MG63 (cell line): Measurements from ENCODE around the gene YIPF1. TPM values are rescaled to one million over a fixed set of nuclear protein-coding genes. Genes with fewer than 3 reads are reported as not detected.
"Not testable (repeated sequence)": the region's sequence is repeated elsewhere in the genome, so short reads cannot be mapped to it uniquely, and the experiment has no call there.

ENCODE experiments used
- DNase-seq: peaks from one replicate; pipeline ENCODE4 v3.0.0-alpha.2; 2020
- H3K27me3 ChIP-seq: fragments of 250-450 bp; sonication (Bioruptor Pico); 2 replicates; pipeline ENCODE4 v1.5.1; 2020; ENCODE audit warnings: mild to moderate bottlenecking, moderate library complexity
- H3K36me3 ChIP-seq: fragments of 250-450 bp; sonication (Bioruptor Pico); 2 replicates; pipeline ENCODE4 v1.5.1; 2020; ENCODE audit warnings: mild to moderate bottlenecking, moderate library complexity
- H3K4me3 ChIP-seq: fragments of 250-450 bp; sonication (Bioruptor Pico); 2 replicates; pipeline ENCODE4 v1.5.1; 2020; ENCODE audit warnings: mild to moderate bottlenecking, moderate library complexity
- H3K9me3 ChIP-seq: fragments of 250-450 bp; sonication (Bioruptor Pico); 2 replicates; pipeline ENCODE4 v1.5.1; 2020; ENCODE audit warnings: mild to moderate bottlenecking, moderate library complexity
- total RNA-seq: library from RNA; depleted of rRNA; stranded (reverse); fragments of >200 nt; shearing (Covaris generic); gene quantifications from 2 replicates; pipeline ENCODE4 v1.2.3, GENCODE V29; 2014; ENCODE audit warnings: low replicate concordance

The YIPF1 gene
- total RNA-seq, 1 experiment from 2014 or later, result 20.3 TPM

DNA sequence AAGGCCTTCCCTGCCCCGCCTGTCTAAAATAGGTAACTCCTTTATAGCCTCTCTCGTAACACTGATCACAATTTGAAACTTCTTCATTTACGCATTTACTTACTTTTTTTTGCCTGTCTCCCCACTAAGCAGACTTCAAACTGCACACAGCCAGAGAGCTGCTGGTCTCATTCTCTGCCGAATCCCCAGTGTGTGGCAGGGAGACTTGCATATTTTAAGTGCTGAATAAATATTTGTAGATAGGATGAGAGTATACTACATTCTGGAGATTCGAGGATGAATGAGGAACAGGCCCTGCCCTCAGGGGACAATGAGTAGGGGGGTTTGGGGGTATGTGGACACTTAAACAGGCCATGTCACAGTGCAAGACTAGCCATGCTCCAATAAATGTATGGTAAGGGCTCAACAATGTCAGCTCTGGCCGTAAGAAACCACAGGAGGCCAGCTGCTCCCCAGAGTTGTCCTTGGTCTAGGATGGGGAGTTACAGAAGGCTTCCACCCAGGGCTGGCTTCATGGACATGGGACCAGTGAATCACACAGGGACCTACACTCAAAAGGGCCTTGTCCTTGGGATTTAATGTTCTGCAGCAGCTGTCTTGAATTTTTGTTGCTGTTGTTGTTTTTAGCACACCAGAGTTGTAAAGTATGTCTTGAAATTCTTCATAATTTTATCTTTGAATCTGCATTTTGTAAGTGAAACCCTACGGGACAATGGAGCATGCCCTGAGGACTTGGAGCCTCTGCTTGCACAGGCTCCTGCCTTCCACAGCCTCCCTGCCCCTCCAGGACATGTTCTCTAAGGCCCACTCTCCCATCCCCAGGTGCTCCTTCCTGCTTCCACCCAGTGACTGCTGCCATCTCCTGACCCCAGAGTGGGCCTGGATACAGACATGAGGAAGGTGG lies 12.9 kb upstream of the YIPF1 start:
- DNase-seq, result no peak
- Histone ChIP-seq H3K9me3 (no peaks in the 10 kb centered on the region), H3K36me3 (no peaks in the 10 kb centered on the region), H3K27me3 (no peaks in the 10 kb centered on the region), H3K4me3 (no peak overlapping the region)

GRCh38 chr1:53899708-53900107 lies 10.1 kb upstream of the YIPF1 start:
- H3K27me3 ChIP-seq, result no peaks in the 10 kb centered on the region
- H3K4me3 ChIP-seq, result no peak overlapping the region
- H3K36me3 ChIP-seq, result no peaks in the 10 kb centered on the region
- DNase-seq, result no peak
- H3K9me3 ChIP-seq, result no peaks in the 10 kb centered on the region

DNA sequence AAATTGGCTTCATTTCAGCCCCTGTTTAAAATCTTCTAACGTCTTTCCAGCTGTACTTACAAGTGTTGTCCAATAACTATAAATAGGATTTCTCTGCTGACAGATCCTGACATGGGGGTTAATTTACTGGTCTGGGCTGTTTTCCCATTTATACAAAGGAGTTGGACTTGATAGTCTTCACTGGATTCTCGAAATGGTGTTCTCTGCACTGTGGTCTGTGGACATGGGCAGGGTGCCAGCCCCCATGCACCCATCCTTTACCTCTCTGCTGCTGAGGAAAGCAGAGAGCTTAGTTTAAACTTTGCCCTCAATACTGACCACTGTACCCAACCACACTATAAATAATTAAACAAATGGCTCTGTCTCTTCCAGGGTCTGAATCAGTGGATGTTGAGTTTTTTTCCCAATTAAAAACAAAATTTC lies 9.6 kb upstream of the YIPF1 start:
- H3K9me3 ChIP-seq, result no peaks in the 10 kb centered on the region
- DNase-seq, result peak; percentile 41

GRCh38 chr1:53896635-53897229 lies 7.1 kb upstream of the YIPF1 start:
- Histone ChIP-seq H3K9me3 (no peaks in the 10 kb centered on the region), H3K4me3 (no peak overlapping the region), H3K27me3 (no peaks in the 10 kb centered on the region), H3K36me3 (no peaks in the 10 kb centered on the region)
- DNase-seq, result peak; percentile 84

More for the DNA sequence above, 9.6 kb upstream of the YIPF1 start:
- Histone ChIP-seq H3K36me3 (no peaks in the 10 kb centered on the region), H3K27me3 (no peaks in the 10 kb centered on the region), H3K4me3 (no peak overlapping the region)

DNA sequence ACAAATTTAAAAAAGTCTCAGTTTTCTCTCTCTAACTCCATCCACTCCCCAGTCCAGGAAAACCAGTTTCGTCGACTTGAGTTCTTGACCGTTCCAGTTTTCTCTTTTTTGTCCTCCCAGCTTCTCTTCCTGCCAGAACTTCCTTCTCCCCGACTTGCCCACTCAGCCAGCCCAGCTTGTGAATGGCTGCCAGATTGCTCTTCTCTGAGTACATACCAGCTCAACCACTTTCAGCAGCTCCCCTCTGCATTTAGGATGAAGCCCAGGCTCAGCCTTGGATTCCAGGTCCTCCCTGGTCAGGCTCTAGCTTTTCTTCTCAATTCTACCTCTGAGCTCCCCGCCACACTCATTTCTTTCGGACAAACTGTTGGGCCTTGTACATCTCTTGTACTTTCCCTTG lies 5.8 kb upstream of the YIPF1 start:
- Histone ChIP-seq H3K9me3 (no peaks in the 10 kb centered on the region), H3K36me3 (no peaks in the 10 kb centered on the region), H3K27me3 (no peaks in the 10 kb centered on the region), H3K4me3 (no peak overlapping the region)
- DNase-seq, result no peak

DNA sequence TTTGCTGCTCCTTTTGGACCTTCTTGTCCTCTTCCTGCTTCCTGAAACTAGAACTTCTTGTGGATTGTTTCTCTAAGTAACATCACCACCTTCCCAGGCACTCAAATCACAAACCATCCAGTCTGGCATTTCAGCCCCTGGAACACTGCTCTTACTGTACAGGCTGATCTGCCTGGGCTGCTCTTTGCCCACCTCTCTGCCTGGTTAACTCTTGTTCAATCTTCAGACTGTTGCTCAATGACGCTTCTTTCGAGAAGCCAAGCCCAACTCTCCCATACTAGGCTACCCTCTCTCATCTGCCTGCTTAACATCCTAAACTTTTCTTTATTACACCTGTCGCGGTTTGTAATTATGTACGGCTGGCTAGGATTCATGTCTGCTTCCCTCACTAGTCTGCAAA lies 5.0 kb upstream of the YIPF1 start:
- no peaks in the 10 kb centered on the region for H3K9me3 ChIP-seq
- DNase-seq, result no peak
- H3K4me3 ChIP-seq, result no peak overlapping the region
- H3K36me3 ChIP-seq, result no peaks in the 10 kb centered on the region
- H3K27me3 ChIP-seq, result no peaks in the 10 kb centered on the region

- DNase-seq, result no peak
- Histone ChIP-seq H3K4me3 (no peak within 1 kb of the TSS), H3K36me3 (no peaks in the 10 kb centered on the region), H3K27me3 (no peaks in the 10 kb centered on the region), H3K9me3 (no peaks in the 10 kb centered on the region)
These were observed 4.5 kb upstream of the YIPF1 start, which contains the start of gene DIO1 for GRCh38 chr1:53893999-53894636. Gene DIO1, plus strand, starts transcription at chr1:53894187. Its CDS starts 24 bp downstream, at chr1:53894211.

DNA sequence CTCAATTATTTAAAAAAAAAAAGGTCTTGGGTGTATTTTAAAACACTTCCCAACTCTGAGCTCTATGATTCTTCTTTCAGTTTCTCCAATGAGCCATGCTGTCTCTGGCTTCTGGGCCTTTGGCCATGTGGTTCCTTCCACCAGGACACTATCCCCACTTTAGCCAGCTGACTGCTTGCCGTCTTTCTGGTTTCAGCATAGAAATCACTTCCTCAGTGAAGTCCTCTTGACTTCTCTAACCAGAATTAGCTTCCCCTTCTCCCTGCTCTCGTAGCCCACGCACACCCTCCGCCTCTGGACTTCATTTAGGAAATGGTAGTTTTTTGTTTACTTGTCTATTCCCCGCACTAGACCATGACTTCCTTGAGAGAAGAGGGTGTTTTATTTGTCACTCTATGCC lies 3.3 kb upstream of the YIPF1 start:
- no peak for DNase-seq
- H3K36me3 ChIP-seq, result no peaks in the 10 kb centered on the region; the same call in 1 of the 2 replicates
- no peaks in the 10 kb centered on the region for H3K27me3 ChIP-seq
- no peak overlapping the region for H3K4me3 ChIP-seq
- H3K9me3 ChIP-seq, result no peaks in the 10 kb centered on the region

DNA sequence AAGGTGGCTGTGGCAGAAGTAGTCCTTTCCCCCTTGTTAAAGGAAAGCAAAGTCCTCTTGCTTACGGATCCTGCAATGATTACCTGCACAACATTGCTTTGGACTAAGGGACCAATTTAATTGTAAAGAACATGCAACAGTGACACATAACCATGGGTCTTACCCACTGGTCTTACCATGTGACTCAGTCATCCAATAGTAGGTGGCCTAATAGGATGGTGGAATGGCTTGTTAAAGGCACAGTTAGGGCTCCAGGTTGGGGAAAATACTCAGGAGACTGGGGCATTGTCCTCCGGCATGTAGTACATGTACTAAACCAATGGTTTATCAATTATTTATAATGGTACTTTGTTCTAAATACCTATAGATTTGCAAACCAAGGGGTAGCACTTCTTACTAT lies 2.1 kb upstream of the YIPF1 start:
- Histone ChIP-seq H3K27me3 (no peaks in the 10 kb centered on the region), H3K9me3 (no peaks in the 10 kb centered on the region), H3K36me3 (no peaks in the 10 kb centered on the region; the same call in 1 of the 2 replicates), H3K4me3 (no peak overlapping the region)
- no peak for DNase-seq

DNA sequence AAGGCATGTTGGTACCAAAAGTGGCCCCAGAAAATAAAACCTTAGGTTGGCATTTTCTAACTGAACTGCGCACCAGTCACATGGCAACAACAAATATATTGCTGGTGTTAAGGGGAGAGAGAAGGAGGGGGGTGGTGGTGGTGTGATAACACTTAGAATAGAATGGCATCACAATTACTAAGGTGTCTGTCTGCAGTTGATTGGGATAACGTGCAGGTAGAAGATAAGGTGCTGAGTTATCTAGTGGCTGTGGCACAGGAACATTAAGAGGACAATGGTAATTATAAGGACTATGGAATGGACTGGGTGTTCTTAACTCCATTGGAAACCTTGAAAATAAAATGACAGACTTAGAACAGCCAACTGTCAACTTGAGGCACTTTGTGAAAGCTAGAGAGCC lies 1.4 kb upstream of the YIPF1 start:
- DNase-seq, result no peak
- no peaks in the 10 kb centered on the region; the same call in 1 of the 2 replicates for H3K36me3 ChIP-seq
- H3K9me3 ChIP-seq, result no peaks in the 10 kb centered on the region

DNA sequence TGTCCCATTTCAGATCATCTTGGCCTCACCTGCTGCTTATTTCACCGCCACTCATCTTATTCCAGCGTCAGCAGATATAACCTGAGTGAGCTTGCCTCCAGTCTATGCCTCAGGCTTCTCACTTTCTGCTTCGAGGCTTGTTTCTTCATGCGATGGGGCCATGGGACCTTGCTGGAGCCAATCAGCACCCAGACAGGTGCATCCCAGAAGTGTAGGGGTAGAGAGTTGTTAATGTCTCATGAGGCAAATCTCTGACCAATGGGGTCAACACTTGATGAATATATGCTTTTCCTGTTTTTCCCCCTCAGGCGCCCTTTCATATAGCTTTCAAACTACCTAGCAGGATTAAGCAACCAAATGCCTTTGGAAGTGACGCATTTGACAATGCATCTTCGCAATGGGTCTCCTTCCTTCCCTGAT lies 935 bp upstream of the YIPF1 start:
- Histone ChIP-seq H3K9me3 (no peaks in the 10 kb centered on the region), H3K27me3 (no peaks in the 10 kb centered on the region), H3K4me3 (peak overlapping the region; percentile 90), H3K36me3 (no peaks in the 10 kb centered on the region; the same call in 1 of the 2 replicates)
- no peak for DNase-seq

More for the DNA sequence above, 1.4 kb upstream of the YIPF1 start:
- no peak overlapping the region for H3K4me3 ChIP-seq
- H3K27me3 ChIP-seq, result no peaks in the 10 kb centered on the region

DNA sequence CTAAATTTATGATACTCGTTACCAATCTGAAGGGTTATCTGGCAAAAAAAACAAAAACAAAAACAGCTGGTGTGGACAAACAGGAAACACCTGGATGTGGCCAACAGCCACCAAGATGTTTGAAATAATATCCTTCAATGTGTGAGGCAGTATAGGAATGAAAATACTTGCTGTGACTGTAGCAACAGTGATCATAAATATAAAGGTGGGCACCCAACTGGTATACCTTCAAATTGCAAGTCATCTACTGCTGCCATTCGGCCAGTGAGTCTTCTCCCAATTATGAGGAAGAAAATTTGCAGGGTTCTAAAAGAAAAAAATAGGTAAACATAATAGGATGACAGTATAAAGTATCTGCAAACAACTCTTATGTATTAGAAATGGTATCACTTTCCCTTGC lies 916 bp downstream of the YIPF1 start:
- no peaks in the 10 kb centered on the region for H3K9me3 ChIP-seq
- peak overlapping the region; percentile 90 for H3K4me3 ChIP-seq
- DNase-seq, result no peak
- no peaks in the 10 kb centered on the region; the same call in 1 of the 2 replicates for H3K36me3 ChIP-seq
- no peaks in the 10 kb centered on the region for H3K27me3 ChIP-seq

- not testable (repeated sequence) for DNase-seq, H3K4me3 ChIP-seq
These were observed 6.0 kb downstream of the YIPF1 start for GRCh38 chr1:53883600-53883999.

DNA sequence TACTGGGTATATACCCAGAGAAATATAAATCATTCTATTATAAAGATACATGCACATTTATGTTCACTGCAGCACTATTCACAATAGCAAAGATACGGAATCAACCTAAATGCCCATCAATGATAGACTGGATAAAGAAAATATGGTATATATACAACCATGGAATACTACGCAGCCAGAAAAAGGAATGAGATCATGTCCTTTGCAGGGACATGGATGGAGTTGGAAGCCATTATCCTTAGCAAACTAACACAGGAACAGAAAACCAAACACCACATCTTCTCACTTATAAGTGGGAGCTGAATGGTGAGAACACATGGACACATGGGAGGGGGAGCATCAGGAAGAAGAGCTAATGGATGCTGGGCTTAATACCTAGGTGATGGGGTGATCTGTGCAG lies 7.7 kb downstream of the YIPF1 start:
- not testable (repeated sequence) for H3K9me3 ChIP-seq, H3K4me3 ChIP-seq, DNase-seq, H3K27me3 ChIP-seq
- H3K36me3 ChIP-seq, result peaks cover 20% of the 10 kb centered on the region

More at GRCh38 chr1:53883600-53883999, 6.0 kb downstream of the YIPF1 start:
- not testable (repeated sequence) for H3K36me3 ChIP-seq, H3K9me3 ChIP-seq, H3K27me3 ChIP-seq

GRCh38 chr1:53878492-53879105 lies 11.0 kb downstream of the YIPF1 start:
- Histone ChIP-seq H3K27me3 (no peaks in the 10 kb centered on the region), H3K4me3 (no peak overlapping the region), H3K9me3 (no peaks in the 10 kb centered on the region), H3K36me3 (peaks cover 20% of the 10 kb centered on the region)
- DNase-seq, result no peak

GRCh38 chr1:53875150-53875549 lies 14.4 kb downstream of the YIPF1 start:
- DNase-seq, H3K9me3 ChIP-seq, H3K27me3 ChIP-seq, H3K4me3 ChIP-seq: not testable (repeated sequence)
- H3K36me3 ChIP-seq, result peaks cover 12% of the 10 kb centered on the region
